ENCODE results near the gene ZNF423. TPM values are rescaled to one million over a fixed set of nuclear protein-coding genes. Genes with fewer than 3 reads are reported as not detected.

ZNF423 gene
- total RNA-seq, 1 donor from 2014 or later = 11.9 TPM

DNA sequence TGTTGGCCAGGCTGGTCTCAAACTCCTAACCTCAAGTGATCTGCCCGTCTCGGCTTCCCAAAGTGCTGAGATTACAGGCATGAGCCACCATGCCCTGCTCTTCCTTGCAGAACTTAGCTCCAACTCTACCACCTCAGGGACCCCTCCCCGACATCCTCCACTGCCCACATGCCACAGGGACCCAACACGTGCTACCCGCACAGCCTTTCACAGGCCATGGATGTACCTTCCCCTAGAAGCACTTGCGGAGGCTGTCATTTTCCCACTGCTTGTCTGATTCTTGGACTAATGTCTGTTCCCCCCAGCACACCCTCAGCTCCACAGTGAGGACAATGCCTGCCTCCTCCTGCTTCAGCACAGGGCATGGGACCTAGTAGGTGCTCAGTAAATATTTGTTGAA, 147.4 kb downstream of the ZNF423 start:
- no peaks in the 10 kb centered on the region for H3K9me3 ChIP-seq
- no peak overlapping the region for H3K27ac ChIP-seq
- no peak overlapping the region for H3K4me3 ChIP-seq
- DNase-seq (no peak), ATAC-seq (no peak)
- TF ChIP-seq, protein P1, sequence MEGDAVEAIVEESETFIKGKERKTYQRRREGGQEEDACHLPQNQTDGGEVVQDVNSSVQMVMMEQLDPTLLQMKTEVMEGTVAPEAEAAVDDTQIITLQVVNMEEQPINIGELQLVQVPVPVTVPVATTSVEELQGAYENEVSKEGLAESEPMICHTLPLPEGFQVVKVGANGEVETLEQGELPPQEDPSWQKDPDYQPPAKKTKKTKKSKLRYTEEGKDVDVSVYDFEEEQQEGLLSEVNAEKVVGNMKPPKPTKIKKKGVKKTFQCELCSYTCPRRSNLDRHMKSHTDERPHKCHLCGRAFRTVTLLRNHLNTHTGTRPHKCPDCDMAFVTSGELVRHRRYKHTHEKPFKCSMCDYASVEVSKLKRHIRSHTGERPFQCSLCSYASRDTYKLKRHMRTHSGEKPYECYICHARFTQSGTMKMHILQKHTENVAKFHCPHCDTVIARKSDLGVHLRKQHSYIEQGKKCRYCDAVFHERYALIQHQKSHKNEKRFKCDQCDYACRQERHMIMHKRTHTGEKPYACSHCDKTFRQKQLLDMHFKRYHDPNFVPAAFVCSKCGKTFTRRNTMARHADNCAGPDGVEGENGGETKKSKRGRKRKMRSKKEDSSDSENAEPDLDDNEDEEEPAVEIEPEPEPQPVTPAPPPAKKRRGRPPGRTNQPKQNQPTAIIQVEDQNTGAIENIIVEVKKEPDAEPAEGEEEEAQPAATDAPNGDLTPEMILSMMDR (IDR thresholded peaks at IDR 0.05) = no peak
- intact Hi-C loops (cut with DNase I) = no loop called here
- H3K36me3 ChIP-seq = no peaks in the 10 kb centered on the region
- no peaks in the 10 kb centered on the region for H3K4me1 ChIP-seq
- no peaks in the 10 kb centered on the region for H3K27me3 ChIP-seq

DNA sequence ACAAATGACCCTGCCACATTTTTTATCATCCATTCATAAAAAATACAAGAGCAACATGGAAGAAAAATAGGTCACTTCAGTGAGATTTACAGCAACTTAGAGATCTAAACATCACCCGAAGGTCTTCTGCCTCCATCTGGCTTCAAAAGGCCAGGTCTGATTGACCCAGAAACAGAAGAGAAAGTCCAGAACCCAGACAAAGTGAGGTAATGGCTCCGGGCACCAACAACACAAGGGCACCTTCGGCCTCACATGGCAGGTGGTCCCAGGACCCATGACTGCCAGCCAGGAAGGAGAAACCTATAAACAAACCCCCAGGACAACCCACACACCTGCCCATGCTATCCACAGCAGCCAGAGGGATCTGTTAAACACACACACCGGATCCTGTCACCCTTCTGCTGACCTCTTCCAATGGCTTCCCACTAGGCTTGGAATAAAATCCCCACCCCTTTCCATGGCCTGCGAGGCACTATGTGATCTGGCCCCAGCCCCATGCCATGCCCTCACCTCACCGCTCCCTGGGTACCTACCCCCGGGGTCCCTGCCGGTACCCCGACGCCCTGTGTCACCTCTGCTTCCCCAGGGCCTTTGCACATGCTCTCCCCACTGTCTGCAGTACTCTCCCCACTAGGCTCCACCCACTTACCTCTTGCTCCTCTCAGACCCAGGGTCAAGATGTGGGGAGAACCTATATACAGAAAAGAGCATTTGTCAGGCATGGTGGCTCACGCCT, 149.1 kb downstream of the ZNF423 start:
- Histone ChIP-seq H3K36me3 (no peaks in the 10 kb centered on the region), H3K27ac (no peak overlapping the region), H3K27me3 (no peaks in the 10 kb centered on the region), H3K4me3 (no peak overlapping the region), H3K9me3 (no peaks in the 10 kb centered on the region), H3K4me1 (no peaks in the 10 kb centered on the region)
- TF ChIP-seq, protein P1 (IDR thresholded peaks at IDR 0.05) = no peak
- ATAC-seq (no peak), DNase-seq (no peak)
- intact Hi-C loops (cut with DNase I) = no loop called here

DNA sequence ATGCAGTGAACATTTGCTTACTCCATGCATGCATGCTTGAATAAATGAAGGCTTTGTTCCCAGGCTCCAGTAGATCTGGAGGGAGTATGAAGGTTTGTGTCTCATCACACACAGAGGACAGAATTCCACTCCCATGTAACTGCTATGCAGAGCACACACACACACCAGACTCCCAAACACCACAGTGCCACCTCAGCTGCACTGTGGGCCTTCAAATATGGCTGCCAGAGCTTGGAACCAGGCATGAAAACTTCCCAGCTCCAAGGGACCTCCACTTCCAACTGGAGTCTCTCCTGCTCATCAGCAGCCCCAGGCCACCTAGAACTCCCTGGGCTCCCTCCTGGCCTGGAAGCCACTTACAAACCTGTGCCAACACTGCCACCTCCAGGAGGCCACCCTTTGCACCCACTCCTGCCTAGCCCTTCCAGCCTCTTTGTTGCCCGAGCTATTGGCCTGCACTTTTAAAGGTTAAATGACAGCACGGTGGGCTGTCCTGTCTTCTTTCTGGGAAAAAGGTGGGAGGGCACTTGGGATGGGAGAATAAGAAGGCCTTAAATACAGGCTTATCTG, 151.2 kb downstream of the ZNF423 start:
- H3K36me3 ChIP-seq = no peaks in the 10 kb centered on the region
- H3K27me3 ChIP-seq = no peaks in the 10 kb centered on the region
- H3K4me3 ChIP-seq = no peak overlapping the region
- TF ChIP-seq, protein P1 (IDR thresholded peaks at IDR 0.05) = no peak
- no peaks in the 10 kb centered on the region for H3K9me3 ChIP-seq
- intact Hi-C loops (cut with DNase I) = no loop called here
- DNase-seq (no peak), ATAC-seq (no peak)
- H3K27ac ChIP-seq = no peak overlapping the region
- H3K4me1 ChIP-seq = peaks cover 13% of the 10 kb centered on the region

DNA sequence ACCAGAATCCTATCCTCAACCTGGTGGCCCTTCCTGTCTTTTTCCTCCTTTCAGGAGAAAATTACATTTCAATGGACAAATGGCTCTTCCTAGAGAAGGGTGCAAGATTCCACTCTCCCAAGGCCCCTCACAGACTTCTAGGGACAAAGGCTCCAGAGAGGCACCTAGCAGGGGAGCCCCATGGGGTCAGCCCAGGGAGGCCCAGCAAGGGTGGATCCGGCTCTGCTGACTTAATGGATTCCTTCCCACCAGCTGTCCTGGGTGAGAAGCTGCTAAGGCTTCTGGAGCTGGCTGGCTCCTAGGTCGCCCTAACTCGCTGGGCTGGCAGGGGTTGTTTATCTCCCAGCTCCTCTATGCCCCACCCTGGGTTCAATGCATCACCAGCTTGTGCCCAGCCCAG, 152.4 kb downstream of the ZNF423 start:
- no peak overlapping the region for H3K4me3 ChIP-seq
- H3K27me3 ChIP-seq = no peaks in the 10 kb centered on the region
- intact Hi-C loops (cut with DNase I) = no loop called here
- ATAC-seq (no peak), DNase-seq (no peak)
- H3K9me3 ChIP-seq = no peaks in the 10 kb centered on the region
- TF ChIP-seq, protein P1 (IDR thresholded peaks at IDR 0.05) = no peak
- peaks cover 18% of the 10 kb centered on the region for H3K4me1 ChIP-seq
- H3K36me3 ChIP-seq = no peaks in the 10 kb centered on the region
- H3K27ac ChIP-seq = no peak overlapping the region

DNA sequence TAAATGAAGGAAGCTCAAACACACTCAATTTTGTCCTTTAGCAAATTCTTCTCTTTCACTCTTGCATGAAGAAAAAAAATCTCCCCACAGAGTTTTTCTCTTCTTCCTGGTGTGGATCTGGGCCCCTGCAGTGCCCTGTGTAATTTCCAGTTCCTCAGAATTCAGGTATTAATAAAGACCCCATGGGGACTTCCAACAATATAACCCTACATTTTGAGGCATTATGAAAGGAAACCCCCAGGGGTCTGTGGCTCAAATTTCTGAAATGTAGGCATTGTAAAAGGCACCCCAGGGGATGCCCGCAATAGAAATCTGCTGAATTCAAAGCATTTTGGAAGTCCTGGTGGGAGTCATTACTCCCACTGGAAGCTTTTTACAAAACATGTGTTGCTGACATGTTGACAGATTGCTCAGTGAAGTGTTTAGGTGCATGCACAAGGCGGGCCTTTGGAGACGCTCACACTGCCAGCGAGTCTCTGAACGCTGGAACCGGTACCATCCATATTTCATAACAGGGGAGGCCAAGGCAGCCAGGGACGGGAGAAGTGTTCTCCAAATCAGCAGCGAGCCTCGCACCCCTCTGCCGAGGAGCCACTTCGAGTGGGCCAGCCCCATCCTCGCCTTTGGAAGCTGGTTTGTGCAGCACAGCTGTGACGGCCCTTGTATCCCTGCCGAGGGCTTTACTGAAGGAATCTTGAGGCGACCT, 154.0 kb downstream of the ZNF423 start:
- Histone ChIP-seq H3K27me3 (no peaks in the 10 kb centered on the region), H3K4me1 (peaks cover 18% of the 10 kb centered on the region), H3K4me3 (no peak overlapping the region), H3K27ac (no peak overlapping the region), H3K9me3 (no peaks in the 10 kb centered on the region), H3K36me3 (no peaks in the 10 kb centered on the region)
- intact Hi-C loops (cut with DNase I) = no loop called here
- TF ChIP-seq, protein P1 (IDR thresholded peaks at IDR 0.05) = no peak
- ATAC-seq (peak; percentile 50), DNase-seq (no peak)
